Stimulated activated CD4-positive, alpha-beta T cell treated with anti-CD3 and anti-CD28 coated beads, Interleukin-4, amount 100 ng/mL, for 48 hours (primary cell): ENCODE data around the gene STYK1.
"Not testable (repeated sequence)": the region's sequence is repeated elsewhere in the genome, so short reads cannot be mapped to it uniquely, and the experiment has no call there.

Source experiments
- DNase-seq, 2 donors: peaks; one replicate each; pipeline ENCODE4 v3.0.0-alpha.2; 2020; ENCODE audit warnings: low read depth in 2 of 2

Gene STYK1

GRCh38 chr12:10621278-10621677, 52.6 kb downstream of the STYK1 start:
- no peak for DNase-seq

GRCh38 chr12:10620078-10620779, 53.6 kb downstream of the STYK1 start:
- DNase-seq = no peak

GRCh38 chr12:10618338-10618987, 55.4 kb downstream of the STYK1 start:
- no peak for DNase-seq

- no peak for DNase-seq
Measured at GRCh38 chr12:10617863-10618262, 56.0 kb downstream of the STYK1 start.

GRCh38 chr12:10615532-10615931, 58.3 kb downstream of the STYK1 start:
- no peak for DNase-seq

GRCh38 chr12:10614056-10614370, 59.8 kb downstream of the STYK1 start:
- DNase-seq = no peak

- peak; percentile 97 to 99 for DNase-seq
Measured at GRCh38 chr12:10613349-10614055, 60.4 kb downstream of the STYK1 start, which contains the start of gene MAGOHB. TSS of gene MAGOHB (minus strand) at chr12:10613609. CDS start at chr12:10613532, 77 bp downstream.

GRCh38 chr12:10612984-10613348, 60.9 kb downstream of the STYK1 start:
- DNase-seq = no peak

GRCh38 chr12:10612110-10612509, 61.7 kb downstream of the STYK1 start:
- no peak for DNase-seq

- not testable (repeated sequence) for DNase-seq
Measured at GRCh38 chr12:10611258-10611657, 62.6 kb downstream of the STYK1 start.

- DNase-seq = no peak
Measured at GRCh38 chr12:10610188-10610587, 63.7 kb downstream of the STYK1 start.

- DNase-seq = no peak
Measured at GRCh38 chr12:10607885-10608458, 65.9 kb downstream of the STYK1 start.

GRCh38 chr12:10601860-10602259, 72.0 kb downstream of the STYK1 start:
- no peak for DNase-seq

GRCh38 chr12:10600988-10601387, 72.9 kb downstream of the STYK1 start:
- DNase-seq = no peak

GRCh38 chr12:10595881-10596280, 78.0 kb downstream of the STYK1 start:
- no peak for DNase-seq

- DNase-seq = no peak
Measured at GRCh38 chr12:10590966-10591365, 82.9 kb downstream of the STYK1 start.

GRCh38 chr12:10584415-10584814, 89.4 kb downstream of the STYK1 start:
- DNase-seq = no peak

- DNase-seq = no peak
Measured at GRCh38 chr12:10582704-10583103, 91.1 kb downstream of the STYK1 start.

GRCh38 chr12:10582133-10582532, 91.7 kb downstream of the STYK1 start:
- not testable (repeated sequence) for DNase-seq

GRCh38 chr12:10574307-10574706, 99.5 kb downstream of the STYK1 start:
- DNase-seq = no peak

GRCh38 chr12:10572021-10572490, 101.8 kb downstream of the STYK1 start:
- DNase-seq = not testable (repeated sequence)

GRCh38 chr12:10571141-10571540, 102.7 kb downstream of the STYK1 start:
- DNase-seq = no peak
